ENCODE results near the gene MDM4. TPM values are rescaled to one million over a fixed set of nuclear protein-coding genes. Genes with fewer than 3 reads are reported as not detected.
A peak's percentile ranks its signal among the peaks of the same experiment; 100 is the strongest.
"Not testable (repeated sequence)": the region's sequence is repeated elsewhere in the genome, so short reads cannot be mapped to it uniquely, and the experiment has no call there.

The MDM4 gene
- total RNA-seq, 2 donors from 2014 or later = 18.1 to 18.3 TPM

DNA sequence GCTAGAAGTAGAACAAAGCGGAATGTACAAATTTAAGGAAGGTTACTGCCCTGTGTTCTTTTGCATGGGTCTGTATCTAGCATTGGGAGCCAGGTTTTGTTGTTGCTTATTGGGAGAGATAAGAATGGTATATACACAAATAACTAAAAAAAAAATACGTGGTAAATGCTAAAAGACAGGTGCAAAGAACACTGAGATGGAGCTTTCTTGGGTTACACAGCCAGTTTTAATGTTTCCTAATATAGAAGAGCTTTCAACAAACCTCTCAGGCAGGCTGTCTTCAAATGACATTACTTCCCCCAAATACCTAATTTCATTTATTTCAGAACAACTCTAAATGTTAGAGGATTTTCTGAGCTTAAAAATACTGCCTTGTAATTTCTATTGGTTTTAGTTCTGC is 1.4 kb upstream of the MDM4 start:
- no peak for TF ChIP-seq CTCF (IDR thresholded peaks at IDR 0.05)
- H3K27ac ChIP-seq = no peak overlapping the region
- H3K36me3 ChIP-seq = no peaks in the 10 kb centered on the region
- H3K4me3 ChIP-seq = no peak overlapping the region
- H3K9me3 ChIP-seq = no peaks in the 10 kb centered on the region
- peaks cover 0 to 23% of the 10 kb centered on the region in 2 donors for H3K4me1 ChIP-seq
- no peaks in the 10 kb centered on the region for H3K27me3 ChIP-seq
- DNase-seq (ENCODE audit: low spot score) = no peak

DNA sequence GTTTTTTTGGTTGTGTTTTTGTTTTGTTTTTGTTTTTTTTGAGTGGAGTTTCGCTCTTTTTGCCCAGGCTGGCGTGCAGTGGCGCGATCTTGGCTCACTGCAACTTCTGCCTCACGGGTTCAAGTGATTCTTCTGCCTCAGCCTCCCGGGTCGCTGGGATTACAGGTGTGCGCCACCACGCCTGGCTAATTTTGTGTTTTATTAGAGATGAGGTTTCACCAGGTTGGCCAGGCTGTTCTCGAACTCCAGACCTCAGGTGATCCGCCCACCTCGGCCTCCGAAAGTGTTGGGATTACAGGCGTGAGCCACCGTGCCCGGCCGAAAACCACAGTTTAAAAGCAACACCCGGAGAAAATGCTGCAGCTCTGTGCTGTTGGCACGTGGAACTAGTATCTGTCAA is 1.2 kb downstream of the MDM4 start:
- H3K4me3 ChIP-seq = peak overlapping the region; percentile 83 to 90
- not testable (repeated sequence) for DNase-seq (ENCODE audit: low spot score); H3K9me3 ChIP-seq; H3K27me3 ChIP-seq; H3K36me3 ChIP-seq
- peak overlapping the region; percentile 17 to 95 for H3K27ac ChIP-seq
- H3K4me1 ChIP-seq = peaks cover 0 to 40% of the 10 kb centered on the region in 2 donors

GRCh38 chr1:204520834-204521709 is 4.9 kb downstream of the MDM4 start:
- no peaks in the 10 kb centered on the region for H3K9me3 ChIP-seq
- H3K4me1 ChIP-seq = peaks cover 0 to 40% of the 10 kb centered on the region in 2 donors
- DNase-seq (ENCODE audit: low spot score) = no peak
- no peak overlapping the region for H3K4me3 ChIP-seq
- H3K27me3 ChIP-seq = no peaks in the 10 kb centered on the region
- no peak for TF ChIP-seq CTCF (IDR thresholded peaks at IDR 0.05)
- H3K27ac ChIP-seq = no peak overlapping the region
- H3K36me3 ChIP-seq = peaks cover 8% of the 10 kb centered on the region

DNA sequence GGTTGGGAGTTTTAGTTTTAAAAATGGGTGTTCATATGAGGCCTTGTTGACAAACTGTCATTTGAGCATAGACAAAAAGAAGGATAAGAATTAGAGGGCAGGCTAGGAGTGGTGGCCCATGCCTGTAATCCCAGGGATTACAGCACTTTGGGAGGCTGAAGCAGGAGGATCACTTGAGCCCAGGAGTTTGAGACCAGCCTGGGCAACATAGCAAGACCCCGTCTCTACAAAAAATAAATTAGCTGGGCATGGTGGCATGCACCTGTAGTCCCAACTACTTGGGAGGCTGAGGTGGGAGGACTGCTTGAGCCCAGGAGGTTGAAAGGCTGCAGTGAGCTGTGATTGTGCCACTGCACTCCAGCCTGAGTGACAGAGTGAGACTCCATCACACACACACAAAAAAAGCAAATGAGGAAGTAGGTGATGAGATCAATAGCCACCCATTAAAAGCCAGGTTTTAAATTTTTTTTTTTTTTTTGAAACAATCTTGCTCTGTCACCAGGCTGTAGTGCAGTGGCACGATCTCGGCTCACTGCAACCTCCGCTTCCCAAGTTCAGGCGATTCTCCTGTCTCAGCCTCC is 5.8 kb downstream of the MDM4 start:
- DNase-seq (ENCODE audit: low spot score); H3K9me3 ChIP-seq; H3K27ac ChIP-seq; H3K27me3 ChIP-seq; H3K4me3 ChIP-seq: not testable (repeated sequence)
- Histone ChIP-seq H3K36me3 (peaks cover 18% of the 10 kb centered on the region), H3K4me1 (peaks cover 0 to 37% of the 10 kb centered on the region in 2 donors)

DNA sequence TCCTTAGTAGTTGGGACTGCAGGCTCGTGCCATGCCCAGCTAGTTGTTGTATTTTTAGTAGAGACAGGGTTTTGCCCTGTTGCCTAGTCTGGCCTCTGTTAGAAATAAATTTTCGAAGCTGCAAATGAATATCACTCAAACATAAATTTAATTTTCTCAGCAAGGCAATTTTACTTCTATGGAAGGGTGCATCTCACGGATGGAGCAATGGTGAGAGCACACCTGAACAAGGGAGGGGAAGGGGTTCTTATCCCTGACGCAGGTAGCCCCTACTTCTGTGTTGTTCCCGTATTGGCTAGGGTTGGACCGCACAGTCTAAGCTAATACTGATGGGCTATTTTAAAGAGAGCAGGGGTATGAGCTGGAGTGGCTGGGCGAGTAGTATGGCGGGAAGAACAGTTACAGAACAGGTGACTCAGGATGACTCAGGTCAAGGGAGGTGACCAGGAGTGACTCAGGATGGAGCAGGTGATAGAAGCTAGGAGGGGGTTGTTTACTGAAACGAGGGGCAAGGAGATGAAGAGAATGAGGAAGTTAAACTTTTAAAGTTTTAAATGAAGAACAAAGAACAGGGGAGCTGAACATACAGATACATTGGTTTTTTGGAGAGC is 7.5 kb downstream of the MDM4 start:
- peaks cover 29% of the 10 kb centered on the region for H3K36me3 ChIP-seq
- H3K4me1 ChIP-seq = peaks cover 0 to 20% of the 10 kb centered on the region in 2 donors
- no peak overlapping the region for H3K4me3 ChIP-seq
- TF ChIP-seq CTCF (IDR thresholded peaks at IDR 0.05) = no peak
- no peaks in the 10 kb centered on the region for H3K9me3 ChIP-seq
- DNase-seq (ENCODE audit: low spot score) = no peak
- no peak overlapping the region for H3K27ac ChIP-seq
- no peaks in the 10 kb centered on the region for H3K27me3 ChIP-seq

- peaks cover 42% of the 10 kb centered on the region for H3K36me3 ChIP-seq
- no peaks in the 10 kb centered on the region for H3K27me3 ChIP-seq
- TF ChIP-seq CTCF (IDR thresholded peaks at IDR 0.05) = no peak
- no peak overlapping the region for H3K4me3 ChIP-seq
- no peak overlapping the region for H3K27ac ChIP-seq
- H3K9me3 ChIP-seq = no peaks in the 10 kb centered on the region
- DNase-seq (ENCODE audit: low spot score) = no peak
- peaks cover 0 to 15% of the 10 kb centered on the region in 2 donors for H3K4me1 ChIP-seq
These were observed 8.8 kb downstream of the MDM4 start for GRCh38 chr1:204524986-204525385.
